Tibial nerve (tissue), 4 donors: ENCODE measurements around the gene CGNL1. TPM values are rescaled to one million over a fixed set of nuclear protein-coding genes. Genes with fewer than 3 reads are reported as not detected.

Source experiments
- DNase-seq, 2 donors: peaks; one replicate each; pipeline ENCODE4 v3.0.0-alpha.2; 2019; ENCODE audit warnings: low spot score in 2 of 2
- H3K27ac ChIP-seq, 4 donors: fragments of 200-600 bp; sonication (generic) in 3 of 4; one replicate each; pipeline ENCODE4 v1.5.1; 2017 to 2019; ENCODE audit warnings: mild to moderate bottlenecking in 1 of 4
- H3K27me3 ChIP-seq, 2 donors: fragments of 200-600 bp; sonication (generic) in 1 of 2; one replicate each; pipeline versions ENCODE4 v1.5.1 to v1.6.0; 2017 to 2019
- H3K36me3 ChIP-seq, 3 donors: fragments of 200-600 bp; sonication (generic); one replicate each; pipeline ENCODE4 v1.5.1; 2018 to 2019
- H3K4me1 ChIP-seq, 4 donors: fragments of 200-600 bp; sonication (generic) in 3 of 4; one replicate each; pipeline ENCODE4 v1.5.1; 2017 to 2019
- H3K4me3 ChIP-seq, 4 donors: fragments of 200-600 bp; sonication (generic) in 3 of 4; one replicate each; pipeline ENCODE4 v1.5.1; 2017 to 2019; ENCODE audit warnings: mild to moderate bottlenecking in 1 of 4, moderate library complexity in 1 of 4
- H3K9me3 ChIP-seq, 4 donors: fragments of 200-600 bp; sonication (generic) in 3 of 4; one replicate each; pipeline ENCODE4 v1.5.1; 2017 to 2019
- CTCF ChIP-seq, 5 experiments: fragments of 200-600 bp in 3 of 5; fragments of 450-650 bp in 2 of 5; sonication (generic) in 3 of 5; IDR thresholded peaks; one replicate each; pipeline ENCODE4 v1.5.1; 2016 to 2019; ENCODE audit warnings: antibody characterized with exemption in 5 of 5, mild to moderate bottlenecking in 3 of 5, moderate library complexity in 2 of 5
- EP300 ChIP-seq, 2 donors: sonication (generic); formaldehyde crosslinking; IDR thresholded peaks; one replicate each; pipeline ENCODE4 v1.6.1; 2017; ENCODE audit warnings: antibody characterized with exemption in 2 of 2, mild to moderate bottlenecking in 1 of 2
- POLR2A ChIP-seq, 2 donors: fragments of 450-650 bp; IDR thresholded peaks; one replicate each; pipeline ENCODE4 v1.6.1; 2017; ENCODE audit warnings: antibody characterized with exemption in 2 of 2, mild to moderate bottlenecking in 2 of 2, moderate library complexity in 2 of 2
- WGBS, 2 donors: methylation state at CpG; one replicate each; pipeline ENCODE4 v1.1.5; 2018; 5-methylcytosine and 5-hydroxymethylcytosine counted together
- total RNA-seq, 4 donors: library from RNA; depleted of rRNA; stranded (reverse); fragments of >200 nt; gene quantifications; one replicate each; pipeline ENCODE4 v1.1.0, GENCODE V29; 2016

Gene CGNL1
- total RNA-seq, 4 donors from 2014 or later = 15.9 to 36.7 (median 29.2) TPM

- Histone ChIP-seq H3K27ac (peak overlapping the region in 1 of 4 donors; percentile 24), H3K4me1 (peaks cover 0 to 39% (median 0%) of the 10 kb centered on the region in 4 donors), H3K9me3 (no peaks in the 10 kb centered on the region), H3K36me3 (no peaks in the 10 kb centered on the region), H3K27me3 (no peaks in the 10 kb centered on the region), H3K4me3 (no peak overlapping the region)
- WGBS, 2 donors = 95 to 100% methylated on average over 1 of the region's 1 CpG
- TF ChIP-seq CTCF (IDR thresholded peaks at IDR 0.05) (no peak), EP300 (IDR thresholded peaks at IDR 0.05) (no peak), POLR2A (IDR thresholded peaks at IDR 0.05) (no peak)
- DNase-seq = no peak
Observed at GRCh38 chr15:57496594-57496945, 120.3 kb downstream of the CGNL1 start.

GRCh38 chr15:57496946-57497869, 120.9 kb downstream of the CGNL1 start:
- peaks cover 0 to 39% (median 0%) of the 10 kb centered on the region in 4 donors for H3K4me1 ChIP-seq
- no peak for TF ChIP-seq CTCF (IDR thresholded peaks at IDR 0.05)
- no peak for TF ChIP-seq POLR2A (IDR thresholded peaks at IDR 0.05)
- TF ChIP-seq EP300 (IDR thresholded peaks at IDR 0.05) = no peak
- no peaks in the 10 kb centered on the region for H3K36me3 ChIP-seq
- no peak overlapping the region for H3K4me3 ChIP-seq
- peak overlapping the region in 1 of 4 donors; percentile 24 for H3K27ac ChIP-seq
- no peaks in the 10 kb centered on the region for H3K9me3 ChIP-seq
- no peaks in the 10 kb centered on the region for H3K27me3 ChIP-seq
- DNase-seq = no peak
- 58 to 65% methylated on average over 15 of the region's 15 CpGs for whole genome bisulfite sequencing, 2 donors

- no peak overlapping the region for H3K27ac ChIP-seq
- H3K9me3 ChIP-seq = no peaks in the 10 kb centered on the region
- H3K4me3 ChIP-seq = no peak overlapping the region
- TF ChIP-seq POLR2A (IDR thresholded peaks at IDR 0.05) (no peak), EP300 (IDR thresholded peaks at IDR 0.05) (no peak), CTCF (IDR thresholded peaks at IDR 0.05) (no peak)
- WGBS, 2 donors = 57 to 72% methylated on average over 10 of the region's 10 CpGs
- no peaks in the 10 kb centered on the region for H3K36me3 ChIP-seq
- H3K27me3 ChIP-seq = no peaks in the 10 kb centered on the region
- no peak for DNase-seq
- H3K4me1 ChIP-seq = peaks cover 0 to 34% (median 0%) of the 10 kb centered on the region in 4 donors
Observed at GRCh38 chr15:57500256-57500655, 124.0 kb downstream of the CGNL1 start.

GRCh38 chr15:57500979-57501576, 124.8 kb downstream of the CGNL1 start:
- Histone ChIP-seq H3K9me3 (no peaks in the 10 kb centered on the region), H3K27me3 (no peaks in the 10 kb centered on the region), H3K36me3 (no peaks in the 10 kb centered on the region), H3K27ac (no peak overlapping the region), H3K4me1 (peaks cover 0 to 27% (median 0%) of the 10 kb centered on the region in 4 donors), H3K4me3 (no peak overlapping the region)
- WGBS, 2 donors = 76 to 85% methylated on average over 6 of the region's 6 CpGs
- TF ChIP-seq CTCF (IDR thresholded peaks at IDR 0.05) (no peak), EP300 (IDR thresholded peaks at IDR 0.05) (no peak), POLR2A (IDR thresholded peaks at IDR 0.05) (no peak)
- DNase-seq = no peak

GRCh38 chr15:57502116-57502515, 125.8 kb downstream of the CGNL1 start:
- H3K9me3 ChIP-seq = no peaks in the 10 kb centered on the region
- no peaks in the 10 kb centered on the region for H3K36me3 ChIP-seq
- TF ChIP-seq EP300 (IDR thresholded peaks at IDR 0.05) (no peak), CTCF (IDR thresholded peaks at IDR 0.05) (no peak), POLR2A (IDR thresholded peaks at IDR 0.05) (no peak)
- no peaks in the 10 kb centered on the region for H3K27me3 ChIP-seq
- no peak overlapping the region for H3K27ac ChIP-seq
- H3K4me1 ChIP-seq = peaks cover 0 to 25% (median 0%) of the 10 kb centered on the region in 4 donors
- no peak overlapping the region for H3K4me3 ChIP-seq
- DNase-seq = no peak
- WGBS, 2 donors = 24 to 30% methylated on average over 2 of the region's 2 CpGs
